Natural killer cell (primary cell): ENCODE data around the gene NEK11. TPM values are rescaled to one million over a fixed set of nuclear protein-coding genes. Genes with fewer than 3 reads are reported as not detected.

Experiments
- ATAC-seq, 3 donors: fragments of 150-1000 bp in 2 of 3; fragments of 200-7000 bp in 1 of 3; cut with Tn5 transposase; 1 replicate in 1 of 3; 2 replicates in 2 of 3; pipeline ENCODE4 v1.10.0; 2021; ENCODE audit warnings: mild to moderate bottlenecking in 2 of 3, moderate library complexity in 2 of 3
- DNase-seq, 2 donors: peaks; one replicate each; pipeline versions ENCODE4 v3.0.0 to v3.0.0-alpha.2; 2013 to 2021; ENCODE audit warnings: mixed read lengths in 1 of 2
- H3K27ac ChIP-seq: one replicate; pipeline ENCODE4 v1.5.1; 2013; ENCODE audit warnings: mild to moderate bottlenecking, low read length
- H3K27me3 ChIP-seq: one replicate; pipeline ENCODE4 v1.6.1; 2013; ENCODE audit warnings: low read length; ENCODE audit not compliant: control insufficient read depth, insufficient read depth
- H3K36me3 ChIP-seq: one replicate; pipeline ENCODE4 v1.6.1; 2013; ENCODE audit warnings: low read length; ENCODE audit not compliant: control insufficient read depth, insufficient read depth
- H3K4me1 ChIP-seq: one replicate; pipeline ENCODE4 v1.6.1; 2013; ENCODE audit warnings: low read length; ENCODE audit not compliant: control insufficient read depth, insufficient read depth
- H3K4me3 ChIP-seq: one replicate; pipeline ENCODE4 v1.5.1; 2013; ENCODE audit warnings: low read length
- H3K9me3 ChIP-seq: one replicate; pipeline ENCODE4 v1.6.1; 2013; ENCODE audit warnings: low read length; ENCODE audit not compliant: control insufficient read depth, insufficient read depth
- H3K27ac Mint-ChIP-seq, 2 donors: one replicate each; pipeline ENCODE4 v1.8.0; 2022; ENCODE audit warnings: mild to moderate bottlenecking in 2 of 2, mixed read lengths in 2 of 2, moderate library complexity in 1 of 2
- H3K27me3 Mint-ChIP-seq, 2 donors: one replicate each; pipeline ENCODE4 v1.8.0; 2022; ENCODE audit warnings: low read depth in 2 of 2, mixed read lengths in 2 of 2
- H3K36me3 Mint-ChIP-seq: one replicate; pipeline ENCODE4 v1.8.0; 2022; ENCODE audit warnings: mixed read lengths
- H3K4me1 Mint-ChIP-seq, 2 donors: one replicate each; pipeline ENCODE4 v1.8.0; 2022; ENCODE audit warnings: mixed read lengths in 2 of 2
- H3K4me3 Mint-ChIP-seq: one replicate; pipeline ENCODE4 v1.8.0; 2022; ENCODE audit warnings: mild to moderate bottlenecking, moderate library complexity, mixed read lengths
- H3K9me3 Mint-ChIP-seq, 2 donors: one replicate each; pipeline ENCODE4 v1.8.0; 2022; ENCODE audit warnings: mixed read lengths in 2 of 2
- WGBS: methylation state at CpG from one replicate; pipeline ENCODE4 v1.1.7; 2013; ENCODE audit warnings: missing lambda C conversion rate; ENCODE audit not compliant: insufficient coverage; 5-methylcytosine and 5-hydroxymethylcytosine counted together
- intact Hi-C: fragments of 100-400 bp; cut with micrococcal nuclease; formaldehyde crosslinking; loops from one replicate; pipeline ENCODE4 v1.14.2; 2022
- total RNA-seq, 4 donors: library from RNA; stranded (reverse); fragments of 120-200 nt in 1 of 4; gene quantifications; one replicate each; pipeline versions ENCODE4 v1.2.3 to v1.2.4, GENCODE V29; 2013 to 2022
- TF ChIP-seq, protein P1 (sequence below): fragments of 200-600 bp; IDR thresholded peaks from one replicate; pipeline ENCODE4 v1.8.0; 2022; ENCODE audit warnings: antibody characterized with exemption

The NEK11 gene
- total RNA-seq, 3 donors from 2014 or later (not counting 1 experiment from before 2014, with no cell fraction given): 2.6 to 3.6 (median 3.5) TPM

GRCh38 chr3:131388490-131388799 lies 361.8 kb downstream of the NEK11 start:
- H3K27ac ChIP-seq: no peak overlapping the region
- TF ChIP-seq, protein P1, sequence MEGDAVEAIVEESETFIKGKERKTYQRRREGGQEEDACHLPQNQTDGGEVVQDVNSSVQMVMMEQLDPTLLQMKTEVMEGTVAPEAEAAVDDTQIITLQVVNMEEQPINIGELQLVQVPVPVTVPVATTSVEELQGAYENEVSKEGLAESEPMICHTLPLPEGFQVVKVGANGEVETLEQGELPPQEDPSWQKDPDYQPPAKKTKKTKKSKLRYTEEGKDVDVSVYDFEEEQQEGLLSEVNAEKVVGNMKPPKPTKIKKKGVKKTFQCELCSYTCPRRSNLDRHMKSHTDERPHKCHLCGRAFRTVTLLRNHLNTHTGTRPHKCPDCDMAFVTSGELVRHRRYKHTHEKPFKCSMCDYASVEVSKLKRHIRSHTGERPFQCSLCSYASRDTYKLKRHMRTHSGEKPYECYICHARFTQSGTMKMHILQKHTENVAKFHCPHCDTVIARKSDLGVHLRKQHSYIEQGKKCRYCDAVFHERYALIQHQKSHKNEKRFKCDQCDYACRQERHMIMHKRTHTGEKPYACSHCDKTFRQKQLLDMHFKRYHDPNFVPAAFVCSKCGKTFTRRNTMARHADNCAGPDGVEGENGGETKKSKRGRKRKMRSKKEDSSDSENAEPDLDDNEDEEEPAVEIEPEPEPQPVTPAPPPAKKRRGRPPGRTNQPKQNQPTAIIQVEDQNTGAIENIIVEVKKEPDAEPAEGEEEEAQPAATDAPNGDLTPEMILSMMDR: no peak
- intact Hi-C loops: loop anchor here (10.0 kb wide), 1 partner anchor 1336 kb away; the partner anchor contains the start of gene NPHP3
- no peak overlapping the region for H3K27ac Mint-ChIP-seq
- no peaks in the 10 kb centered on the region for H3K9me3 ChIP-seq
- peaks cover 5% of the 10 kb centered on the region for H3K36me3 ChIP-seq
- DNase-seq (no peak), ATAC-seq (no peak)
- H3K36me3 Mint-ChIP-seq: no peaks in the 10 kb centered on the region
- peaks cover 9% of the 10 kb centered on the region for H3K4me1 ChIP-seq
- WGBS: 47% methylated on average over 2 of the region's 2 CpGs
- H3K4me3 ChIP-seq: no peak overlapping the region
- H3K27me3 ChIP-seq: no peaks in the 10 kb centered on the region
- H3K9me3 Mint-ChIP-seq: no peaks in the 10 kb centered on the region
- H3K4me3 Mint-ChIP-seq: no peak overlapping the region
- H3K4me1 Mint-ChIP-seq: peaks cover 13 to 27% of the 10 kb centered on the region in 2 donors
- no peaks in the 10 kb centered on the region for H3K27me3 Mint-ChIP-seq

DNA sequence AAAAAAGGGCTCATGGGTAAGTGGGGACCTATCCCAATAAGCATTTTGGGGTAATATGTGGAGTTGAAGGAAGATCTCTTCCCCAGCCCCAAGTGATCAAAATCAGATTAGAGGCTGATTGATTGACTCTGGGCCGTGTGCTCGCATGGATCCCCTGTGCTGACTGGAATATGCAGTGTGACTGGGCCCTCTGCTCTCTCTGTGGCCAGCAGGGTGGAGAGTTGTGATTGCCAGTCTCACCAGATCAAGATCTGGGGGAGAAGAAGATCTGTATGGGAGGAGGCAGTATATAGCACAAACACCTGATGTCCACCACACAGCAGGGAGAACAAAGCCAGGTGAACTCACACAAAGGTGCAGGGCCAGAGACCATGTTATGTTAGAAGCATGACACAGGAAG lies 363.7 kb downstream of the NEK11 start:
- TF ChIP-seq, protein P1: no peak
- no peaks in the 10 kb centered on the region for H3K9me3 ChIP-seq
- peaks cover 9% of the 10 kb centered on the region for H3K4me1 ChIP-seq
- intact Hi-C loops: no loop called here
- Mint-ChIP-seq H3K27ac (no peak overlapping the region), H3K36me3 (no peaks in the 10 kb centered on the region), H3K4me3 (no peak overlapping the region), H3K27me3 (no peaks in the 10 kb centered on the region), H3K4me1 (peaks cover 13 to 18% of the 10 kb centered on the region in 2 donors), H3K9me3 (no peaks in the 10 kb centered on the region)
- ATAC-seq (no peak), DNase-seq (no peak)
- no peaks in the 10 kb centered on the region for H3K36me3 ChIP-seq
- H3K4me3 ChIP-seq: no peak overlapping the region
- 87% methylated on average over 2 of the region's 2 CpGs for WGBS
- no peaks in the 10 kb centered on the region for H3K27me3 ChIP-seq
- H3K27ac ChIP-seq: no peak overlapping the region

- no peaks in the 10 kb centered on the region for H3K27me3 Mint-ChIP-seq
- peaks cover 0 to 2% of the 10 kb centered on the region in 2 donors for H3K4me1 Mint-ChIP-seq
- H3K36me3 ChIP-seq: no peaks in the 10 kb centered on the region
- peaks cover 2% of the 10 kb centered on the region for H3K4me1 ChIP-seq
- ATAC-seq: no peak
- no peaks in the 10 kb centered on the region for H3K9me3 ChIP-seq
- H3K27ac Mint-ChIP-seq: no peak overlapping the region
- H3K9me3 Mint-ChIP-seq: no peaks in the 10 kb centered on the region
- no peak overlapping the region for H3K4me3 Mint-ChIP-seq
- no peaks in the 10 kb centered on the region for H3K27me3 ChIP-seq
- H3K4me3 ChIP-seq: no peak overlapping the region
- 92% methylated on average over 6 of the region's 6 CpGs for WGBS
- DNase-seq: no peak
- TF ChIP-seq, protein P1: no peak
- intact Hi-C loops: no loop called here
- no peaks in the 10 kb centered on the region for H3K36me3 Mint-ChIP-seq
- H3K27ac ChIP-seq: no peak overlapping the region
Observed at GRCh38 chr3:131393051-131393450, 366.4 kb downstream of the NEK11 start.

GRCh38 chr3:131393868-131394267 lies 367.2 kb downstream of the NEK11 start:
- Mint-ChIP-seq H3K36me3 (no peaks in the 10 kb centered on the region), H3K9me3 (no peaks in the 10 kb centered on the region), H3K4me3 (no peak overlapping the region), H3K4me1 (no peaks in the 10 kb centered on the region), H3K27me3 (no peaks in the 10 kb centered on the region), H3K27ac (no peak overlapping the region)
- H3K27me3 ChIP-seq: no peaks in the 10 kb centered on the region
- WGBS: 96% methylated on average over 4 of the region's 4 CpGs
- DNase-seq (no peak), ATAC-seq (no peak)
- no peaks in the 10 kb centered on the region for H3K9me3 ChIP-seq
- H3K4me1 ChIP-seq: peaks cover 2% of the 10 kb centered on the region
- no peak overlapping the region for H3K27ac ChIP-seq
- H3K4me3 ChIP-seq: no peak overlapping the region
- no peaks in the 10 kb centered on the region for H3K36me3 ChIP-seq
- TF ChIP-seq, protein P1: no peak
- intact Hi-C loops: no loop called here
